Measurements from ENCODE around the gene ZNF865. TPM values are rescaled to one million over a fixed set of nuclear protein-coding genes. Genes with fewer than 3 reads are reported as not detected.

The ZNF865 gene
- polyA plus RNA-seq, 1 donor from 2014 or later, result 0.36 TPM

GRCh38 chr19:55594996-55595545 lies 10.4 kb upstream of the ZNF865 start:
- H3K36me3 Mint-ChIP-seq, result peaks cover 24% of the 10 kb centered on the region
- H3K4me1 Mint-ChIP-seq, result peaks cover 4 to 5% (median 5%) of the 10 kb centered on the region in 3 donors
- peaks cover 5% of the 10 kb centered on the region for H3K27me3 Mint-ChIP-seq
- H3K27ac Mint-ChIP-seq, result peak overlapping the region in 2 of 3 donors; percentile 24 to 32
- H3K9me3 Mint-ChIP-seq, result peaks cover 0 to 15% (median 0%) of the 10 kb centered on the region in 3 donors
- H3K4me3 Mint-ChIP-seq, result peak overlapping the region in 1 of 4 donors; percentile 5

GRCh38 chr19:55596304-55596703 lies 9.1 kb upstream of the ZNF865 start:
- H3K4me1 Mint-ChIP-seq, result peaks cover 4 to 10% (median 8%) of the 10 kb centered on the region in 3 donors
- H3K9me3 Mint-ChIP-seq, result peaks cover 0 to 15% (median 0%) of the 10 kb centered on the region in 3 donors
- H3K27me3 Mint-ChIP-seq, result peaks cover 1% of the 10 kb centered on the region
- H3K4me3 Mint-ChIP-seq, result peak overlapping the region in 1 of 4 donors; percentile 5
- H3K36me3 Mint-ChIP-seq, result peaks cover 24% of the 10 kb centered on the region
- no peak overlapping the region for H3K27ac Mint-ChIP-seq

GRCh38 chr19:55597501-55597921 lies 7.9 kb upstream of the ZNF865 start:
- H3K27me3 Mint-ChIP-seq, result no peaks in the 10 kb centered on the region
- H3K4me1 Mint-ChIP-seq, result peaks cover 4 to 14% (median 8%) of the 10 kb centered on the region in 3 donors
- peaks cover 21% of the 10 kb centered on the region for H3K36me3 Mint-ChIP-seq
- no peak overlapping the region for H3K27ac Mint-ChIP-seq
- H3K4me3 Mint-ChIP-seq, result no peak overlapping the region
- peaks cover 0 to 15% (median 0%) of the 10 kb centered on the region in 3 donors for H3K9me3 Mint-ChIP-seq

GRCh38 chr19:55598034-55598433 lies 7.4 kb upstream of the ZNF865 start:
- no peaks in the 10 kb centered on the region for H3K27me3 Mint-ChIP-seq
- no peak overlapping the region for H3K27ac Mint-ChIP-seq
- H3K36me3 Mint-ChIP-seq, result peaks cover 21% of the 10 kb centered on the region
- peaks cover 4 to 14% (median 8%) of the 10 kb centered on the region in 3 donors for H3K4me1 Mint-ChIP-seq
- peak overlapping the region in 3 of 4 donors; percentile 39 to 99 (median 93) for H3K4me3 Mint-ChIP-seq
- H3K9me3 Mint-ChIP-seq, result peaks cover 0 to 15% (median 0%) of the 10 kb centered on the region in 3 donors

GRCh38 chr19:55598719-55599467 lies 6.6 kb upstream of the ZNF865 start:
- Mint-ChIP-seq H3K4me1 (peaks cover 8 to 14% (median 10%) of the 10 kb centered on the region in 3 donors), H3K27me3 (no peaks in the 10 kb centered on the region), H3K9me3 (peaks cover 0 to 15% (median 0%) of the 10 kb centered on the region in 3 donors), H3K4me3 (peak overlapping the region; percentile 93 to 100 (median 99)), H3K27ac (peak overlapping the region; percentile 93 to 99 (median 99)), H3K36me3 (peaks cover 18% of the 10 kb centered on the region)

GRCh38 chr19:55599468-55599841 lies 6.0 kb upstream of the ZNF865 start, which contains the start of gene FIZ1:
FIZ1 (minus strand) TSS chr19:55599517; CDS start chr19:55597865, 1,652 bp downstream.
- H3K36me3 Mint-ChIP-seq, result peaks cover 18% of the 10 kb centered on the region

GRCh38 chr19:55599842-55600661 lies 5.4 kb upstream of the ZNF865 start, which contains the start of gene ZNF524:
ZNF524 (plus strand) TSS chr19:55600288; CDS start chr19:55602113, 1,825 bp downstream.
- peaks cover 0 to 11% (median 0%) of the 10 kb centered on the region in 3 donors for H3K9me3 Mint-ChIP-seq
- peaks cover 14% of the 10 kb centered on the region for H3K36me3 Mint-ChIP-seq
- H3K4me1 Mint-ChIP-seq, result peaks cover 5 to 17% (median 15%) of the 10 kb centered on the region in 3 donors
- no peaks in the 10 kb centered on the region for H3K27me3 Mint-ChIP-seq
- peak within 1 kb of the TSS; percentile 93 to 99 (median 99) for H3K27ac Mint-ChIP-seq
- H3K4me3 Mint-ChIP-seq, result peak within 1 kb of the TSS; percentile 93 to 100 (median 99)

More at GRCh38 chr19:55599468-55599841, 6.0 kb upstream of the ZNF865 start, which contains the start of gene FIZ1:
- Mint-ChIP-seq H3K27me3 (no peaks in the 10 kb centered on the region), H3K27ac (peak within 1 kb of the TSS; percentile 93 to 99 (median 99)), H3K4me1 (peaks cover 8 to 15% (median 11%) of the 10 kb centered on the region in 3 donors), H3K4me3 (peak within 1 kb of the TSS; percentile 93 to 100 (median 99)), H3K9me3 (peaks cover 0 to 15% (median 0%) of the 10 kb centered on the region in 3 donors)

GRCh38 chr19:55600662-55601028 lies 4.8 kb upstream of the ZNF865 start:
- Mint-ChIP-seq H3K9me3 (peaks cover 0 to 7% (median 0%) of the 10 kb centered on the region in 3 donors), H3K36me3 (peaks cover 8% of the 10 kb centered on the region), H3K27me3 (no peaks in the 10 kb centered on the region), H3K4me1 (peaks cover 4 to 17% (median 15%) of the 10 kb centered on the region in 3 donors), H3K4me3 (peak overlapping the region; percentile 79 to 93 (median 89)), H3K27ac (peak overlapping the region in 2 of 3 donors; percentile 43 to 89)

GRCh38 chr19:55601084-55601483 lies 4.4 kb upstream of the ZNF865 start:
- peak overlapping the region; percentile 79 to 93 (median 89) for H3K4me3 Mint-ChIP-seq
- H3K27me3 Mint-ChIP-seq, result no peaks in the 10 kb centered on the region
- peaks cover 0 to 5% (median 0%) of the 10 kb centered on the region in 3 donors for H3K9me3 Mint-ChIP-seq
- peaks cover 4 to 19% (median 17%) of the 10 kb centered on the region in 3 donors for H3K4me1 Mint-ChIP-seq
- H3K27ac Mint-ChIP-seq, result peak overlapping the region; percentile 43 to 91 (median 89)
- H3K36me3 Mint-ChIP-seq, result peaks cover 6% of the 10 kb centered on the region

- peaks cover 3% of the 10 kb centered on the region for H3K36me3 Mint-ChIP-seq
- no peaks in the 10 kb centered on the region for H3K27me3 Mint-ChIP-seq
- H3K27ac Mint-ChIP-seq, result peak overlapping the region in 1 of 3 donors; percentile 89
- H3K4me3 Mint-ChIP-seq, result peak overlapping the region in 2 of 4 donors; percentile 16 to 93
- H3K4me1 Mint-ChIP-seq, result peaks cover 8 to 30% (median 27%) of the 10 kb centered on the region in 3 donors
- H3K9me3 Mint-ChIP-seq, result peaks cover 0 to 5% (median 0%) of the 10 kb centered on the region in 3 donors
These were observed 3.1 kb upstream of the ZNF865 start for GRCh38 chr19:55602104-55603001.

- peak overlapping the region in 2 of 4 donors; percentile 47 to 72 for H3K4me3 Mint-ChIP-seq
- peak overlapping the region in 2 of 3 donors; percentile 11 to 47 for H3K27ac Mint-ChIP-seq
- peaks cover 0 to 5% (median 0%) of the 10 kb centered on the region in 3 donors for H3K9me3 Mint-ChIP-seq
- peaks cover 13 to 34% (median 34%) of the 10 kb centered on the region in 3 donors for H3K4me1 Mint-ChIP-seq
- H3K36me3 Mint-ChIP-seq, result peaks cover 3% of the 10 kb centered on the region
- H3K27me3 Mint-ChIP-seq, result no peaks in the 10 kb centered on the region
These were observed 2.3 kb upstream of the ZNF865 start for GRCh38 chr19:55603115-55603514.

GRCh38 chr19:55603581-55604292 lies 1.7 kb upstream of the ZNF865 start:
- Mint-ChIP-seq H3K27ac (peak overlapping the region in 2 of 3 donors; percentile 47 to 91), H3K4me1 (peaks cover 13 to 36% (median 35%) of the 10 kb centered on the region in 3 donors), H3K9me3 (peaks cover 0 to 2% (median 0%) of the 10 kb centered on the region in 3 donors), H3K36me3 (no peaks in the 10 kb centered on the region), H3K27me3 (no peaks in the 10 kb centered on the region), H3K4me3 (peak overlapping the region in 3 of 4 donors; percentile 9 to 93 (median 47))

GRCh38 chr19:55605207-55605636 lies 225 bp upstream of the ZNF865 start:
- Mint-ChIP-seq H3K4me1 (peaks cover 17 to 40% (median 33%) of the 10 kb centered on the region in 3 donors), H3K9me3 (no peaks in the 10 kb centered on the region), H3K36me3 (no peaks in the 10 kb centered on the region), H3K27ac (peak overlapping the region; percentile 91 to 93 (median 92)), H3K27me3 (no peaks in the 10 kb centered on the region), H3K4me3 (peak overlapping the region; percentile 85 to 96 (median 90))

Measured in IgD-negative memory B cell (primary cell).